Fibroblast of lung (primary cell): ENCODE measurements around the gene CENPX. TPM values are rescaled to one million over a fixed set of nuclear protein-coding genes. Genes with fewer than 3 reads are reported as not detected.

Experiments used
- DNase-seq, 2 donors: peaks; one replicate each; pipeline versions ENCODE4 v3.0.0 to v3.0.0-alpha.2; 2010; ENCODE audit warnings: low read depth in 2 of 2
- H2AFZ ChIP-seq: 2 replicates; pipeline ENCODE4 v1.5.1; 2012; ENCODE audit warnings: low read length, control low read depth, inconsistent platforms
- H3K27ac ChIP-seq: 2 replicates; pipeline ENCODE4 v1.5.1; 2011; ENCODE audit warnings: low read length, control low read depth; ENCODE audit not compliant: insufficient read depth
- H3K27me3 ChIP-seq: 2 replicates; pipeline ENCODE4 v1.5.1; 2011; ENCODE audit warnings: mild to moderate bottlenecking, low read length; ENCODE audit not compliant: control insufficient read depth, insufficient read depth
- H3K36me3 ChIP-seq: 2 replicates; pipeline ENCODE4 v1.5.1; 2011; ENCODE audit warnings: low read length; ENCODE audit not compliant: control insufficient read depth, insufficient read depth
- H3K4me1 ChIP-seq: 2 replicates; pipeline ENCODE4 v1.5.1; 2011; ENCODE audit warnings: low read length; ENCODE audit not compliant: control insufficient read depth, insufficient read depth; ENCODE audit errors: extremely low read depth
- H3K4me2 ChIP-seq: 2 replicates; pipeline ENCODE4 v1.5.1; 2011; ENCODE audit warnings: low read length, control low read depth; ENCODE audit not compliant: insufficient read depth; ENCODE audit errors: extremely low read depth
- H3K4me3 ChIP-seq, 4 experiments: fragments of 200-600 bp in 1 of 4; sonication (generic) in 1 of 4; replicated peaks in 1 of 4; 2 replicates each; pipeline ENCODE4 v1.5.1; 2011 to 2016; ENCODE audit warnings: low read length in 4 of 4, low read depth in 3 of 4, mild to moderate bottlenecking in 3 of 4, control low read depth in 2 of 4, inconsistent platforms in 1 of 4, mixed read lengths in 1 of 4; ENCODE audit not compliant: insufficient read depth in 1 of 4; ENCODE audit errors: control extremely low read depth in 1 of 4
- H3K79me2 ChIP-seq: 2 replicates; pipeline ENCODE4 v1.5.1; 2012; ENCODE audit warnings: mild to moderate bottlenecking, low read length, inconsistent platforms; ENCODE audit not compliant: control insufficient read depth, insufficient read depth
- H3K9ac ChIP-seq: 2 replicates; pipeline ENCODE4 v1.5.1; 2011; ENCODE audit warnings: mild to moderate bottlenecking, low read length, control low read depth; ENCODE audit not compliant: insufficient read depth
- H3K9me3 ChIP-seq: 2 replicates; pipeline ENCODE4 v1.5.1; 2012; ENCODE audit warnings: low read depth, low read length; ENCODE audit not compliant: control insufficient read depth, insufficient read depth
- H4K20me1 ChIP-seq: 2 replicates; pipeline ENCODE4 v1.5.1; 2011; ENCODE audit warnings: low read length; ENCODE audit not compliant: control insufficient read depth, insufficient read depth; ENCODE audit errors: extremely low read depth
- EZH2 ChIP-seq: IDR thresholded peaks from 2 replicates; pipeline ENCODE4 v1.5.1; 2012; ENCODE audit warnings: low read length, control low read depth, mild to moderate bottlenecking; ENCODE audit errors: missing control alignments
- polyA plus RNA-seq, 2 donors: library from polyadenylated mRNA; depleted of rRNA in 1 of 2; stranded (reverse) in 1 of 2; unstranded in 1 of 2; fragments of >200 nt; gene quantifications; 2 replicates each; pipeline ENCODE4 v1.2.1, GENCODE V29; 2011 to 2012; ENCODE audit warnings: missing spikeins in 1 of 2
- total RNA-seq: library from RNA; depleted of rRNA; stranded (reverse); fragments of >200 nt; gene quantifications from 2 replicates; pipeline ENCODE4 v1.2.1, GENCODE V29; 2014
- TF ChIP-seq, protein P1 (sequence below), 2 donors: IDR thresholded peaks in 1 of 2; conservative IDR thresholded peaks in 1 of 2; 1 replicate in 1 of 2; 2 replicates in 1 of 2; pipeline ENCODE4 v1.5.1; 2011 to 2012; ENCODE audit warnings: low read length in 2 of 2, control low read depth in 1 of 2, inconsistent platforms in 1 of 2, low read depth in 1 of 2, mild to moderate bottlenecking in 1 of 2

CENPX gene
- total and polyA plus RNA-seq, 2 donors (not counting 1 experiment from before 2014, with no cell fraction given), result 29.2 to 30.4 TPM

DNA sequence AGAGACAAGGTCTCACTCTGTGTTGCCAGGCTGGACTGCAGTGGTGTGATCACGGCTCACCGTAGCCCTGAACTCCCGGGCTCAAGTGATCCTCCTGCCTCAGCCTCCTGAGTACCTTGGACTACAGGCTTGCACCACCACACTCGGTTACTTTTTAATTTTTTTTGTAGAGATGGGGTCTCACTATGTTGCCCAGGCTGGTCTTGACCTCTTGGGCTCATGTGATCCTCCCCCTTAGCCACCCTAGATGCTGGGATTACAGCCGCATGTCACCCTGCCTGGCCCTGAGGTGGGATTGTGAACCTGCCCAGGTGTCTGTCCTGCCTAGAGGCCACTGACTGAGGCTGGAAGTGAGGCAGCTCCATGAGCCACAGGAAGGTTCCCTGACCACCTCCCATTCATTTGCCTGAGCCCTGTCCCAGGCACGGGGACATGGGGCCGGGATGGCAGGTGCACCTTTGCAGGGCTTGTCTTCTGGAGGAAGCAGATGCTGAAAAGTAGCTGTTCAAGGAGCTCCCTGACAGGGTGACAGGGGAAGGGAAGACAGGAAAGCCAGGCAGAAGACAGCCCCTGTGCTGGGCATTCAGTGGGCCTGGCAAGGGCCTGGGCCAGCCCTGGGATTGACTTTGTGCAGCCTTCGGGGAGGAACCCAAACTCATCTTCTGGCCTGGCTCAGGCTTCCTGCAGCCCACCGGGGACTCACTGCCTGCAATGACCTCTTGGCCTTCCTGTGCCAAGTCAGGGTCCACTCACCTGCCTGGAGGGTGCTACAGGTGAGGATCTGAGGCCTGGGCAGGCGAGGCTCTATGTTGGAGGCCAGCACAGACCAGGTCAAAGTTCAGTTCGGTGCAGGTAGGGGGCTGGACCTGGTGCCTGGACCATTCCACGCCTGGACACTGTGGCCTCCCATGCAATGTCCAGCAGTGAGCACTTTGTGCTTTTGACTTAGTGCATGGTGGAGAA, 53.5 kb downstream of the CENPX start:
- H3K9me3 ChIP-seq, result no peaks in the 10 kb centered on the region
- H2AFZ ChIP-seq, result no peak overlapping the region
- no peak overlapping the region for H3K27ac ChIP-seq
- no peak overlapping the region for H3K4me3 ChIP-seq
- H3K4me1 ChIP-seq, result peaks cover 8% of the 10 kb centered on the region
- no peak overlapping the region for H3K4me2 ChIP-seq
- no peaks in the 10 kb centered on the region for H3K36me3 ChIP-seq
- no peak for DNase-seq
- H3K9ac ChIP-seq, result no peak overlapping the region
- TF ChIP-seq EZH2, result no peak
- TF ChIP-seq, protein P1, sequence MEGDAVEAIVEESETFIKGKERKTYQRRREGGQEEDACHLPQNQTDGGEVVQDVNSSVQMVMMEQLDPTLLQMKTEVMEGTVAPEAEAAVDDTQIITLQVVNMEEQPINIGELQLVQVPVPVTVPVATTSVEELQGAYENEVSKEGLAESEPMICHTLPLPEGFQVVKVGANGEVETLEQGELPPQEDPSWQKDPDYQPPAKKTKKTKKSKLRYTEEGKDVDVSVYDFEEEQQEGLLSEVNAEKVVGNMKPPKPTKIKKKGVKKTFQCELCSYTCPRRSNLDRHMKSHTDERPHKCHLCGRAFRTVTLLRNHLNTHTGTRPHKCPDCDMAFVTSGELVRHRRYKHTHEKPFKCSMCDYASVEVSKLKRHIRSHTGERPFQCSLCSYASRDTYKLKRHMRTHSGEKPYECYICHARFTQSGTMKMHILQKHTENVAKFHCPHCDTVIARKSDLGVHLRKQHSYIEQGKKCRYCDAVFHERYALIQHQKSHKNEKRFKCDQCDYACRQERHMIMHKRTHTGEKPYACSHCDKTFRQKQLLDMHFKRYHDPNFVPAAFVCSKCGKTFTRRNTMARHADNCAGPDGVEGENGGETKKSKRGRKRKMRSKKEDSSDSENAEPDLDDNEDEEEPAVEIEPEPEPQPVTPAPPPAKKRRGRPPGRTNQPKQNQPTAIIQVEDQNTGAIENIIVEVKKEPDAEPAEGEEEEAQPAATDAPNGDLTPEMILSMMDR (conservative IDR thresholded peaks at IDR 0.05 in 1 of 2, IDR thresholded peaks at IDR 0.05 in 1 of 2; ENCODE audit: low read depth in 1 of 2, low read length in 2 of 2), result no peak
- H3K27me3 ChIP-seq, result peaks cover under 1% of the 10 kb centered on the region
- no peaks in the 10 kb centered on the region for H4K20me1 ChIP-seq
- H3K79me2 ChIP-seq, result no peaks in the 10 kb centered on the region

Other genes starting within 250 kb of the CENPX start
- not detected in 2 replicates for gene GCGR, start 218.7 kb downstream of the CENPX start, total RNA-seq
- not detected in 2 replicates for gene GCGR, start 218.7 kb downstream of the CENPX start, polyA plus RNA-seq
- 108 and 118 TPM in 2 replicates for gene MCRIP1, start 189.6 kb downstream of the CENPX start, total RNA-seq
- gene MCRIP1, start 189.6 kb downstream of the CENPX start, polyA plus RNA-seq, result 37.5 and 37.6 TPM in 2 replicates
- under 0.01 TPM in 1 of 2 replicates, not detected in the other for gene PPP1R27, start 187.8 kb downstream of the CENPX start, total RNA-seq
- not detected in 2 replicates for gene PPP1R27, start 187.8 kb downstream of the CENPX start, polyA plus RNA-seq
- gene P4HB, start 162.3 kb downstream of the CENPX start, total RNA-seq, result 633 and 1,034 TPM in 2 replicates
- gene P4HB, start 162.3 kb downstream of the CENPX start, polyA plus RNA-seq, result 106 and 109 TPM in 2 replicates
- 61.6 and 95.0 TPM in 2 replicates for gene ARHGDIA, start 151.5 kb downstream of the CENPX start, total RNA-seq
- gene ARHGDIA, start 151.5 kb downstream of the CENPX start, polyA plus RNA-seq, result 164 and 254 TPM in 2 replicates
- 77.3 and 82.2 TPM in 2 replicates for gene ALYREF, start 131.3 kb downstream of the CENPX start, total RNA-seq
- 41.6 and 81.5 TPM in 2 replicates for gene ALYREF, start 131.3 kb downstream of the CENPX start, polyA plus RNA-seq
- gene ANAPC11, start 131.2 kb downstream of the CENPX start, total RNA-seq, result 144 and 175 TPM in 2 replicates
- gene ANAPC11, start 131.2 kb downstream of the CENPX start, polyA plus RNA-seq, result 223 and 269 TPM in 2 replicates
- 0.51 and 0.83 TPM in 2 replicates for gene NPB, start 120.6 kb downstream of the CENPX start, total RNA-seq
- gene NPB, start 120.6 kb downstream of the CENPX start, polyA plus RNA-seq, result 0.19 and 0.31 TPM in 2 replicates
- gene PCYT2, start 111.5 kb downstream of the CENPX start, total RNA-seq, result 31.6 and 65.6 TPM in 2 replicates
- gene PCYT2, start 111.5 kb downstream of the CENPX start, polyA plus RNA-seq, result 46.0 and 61.1 TPM in 2 replicates
- gene SIRT7, start 104.7 kb downstream of the CENPX start, total RNA-seq, result 14.9 and 18.7 TPM in 2 replicates
- 3.3 and 4.4 TPM in 2 replicates for gene SIRT7, start 104.7 kb downstream of the CENPX start, polyA plus RNA-seq
- gene MAFG, start 95.1 kb downstream of the CENPX start, total RNA-seq, result 18.0 and 20.6 TPM in 2 replicates
- 11.0 and 11.3 TPM in 2 replicates for gene MAFG, start 95.1 kb downstream of the CENPX start, polyA plus RNA-seq
- 73.7 and 102 TPM in 2 replicates for gene PYCR1, start 85.6 kb downstream of the CENPX start, total RNA-seq
- 34.2 and 56.8 TPM in 2 replicates for gene PYCR1, start 85.6 kb downstream of the CENPX start, polyA plus RNA-seq
- gene MYADML2, start 75.6 kb downstream of the CENPX start, total RNA-seq, result not detected in 2 replicates
- gene MYADML2, start 75.6 kb downstream of the CENPX start, polyA plus RNA-seq, result not detected in 2 replicates
- 0.50 and 0.51 TPM in 2 replicates for gene NOTUM, start 61.7 kb downstream of the CENPX start, total RNA-seq
- gene NOTUM, start 61.7 kb downstream of the CENPX start, polyA plus RNA-seq, result 0.02 TPM in 2 replicates
- 22.3 and 35.7 TPM in 2 replicates for gene ASPSCR1, start 45.2 kb downstream of the CENPX start, total RNA-seq
- 6.3 and 8.3 TPM in 2 replicates for gene ASPSCR1, start 45.2 kb downstream of the CENPX start, polyA plus RNA-seq
- 9.9 and 10.0 TPM in 2 replicates for gene LRRC45, start 427 bp upstream of the CENPX start, total RNA-seq
- 2.3 and 3.8 TPM in 2 replicates for gene LRRC45, start 427 bp upstream of the CENPX start, polyA plus RNA-seq
- gene RAC3, start 8.8 kb upstream of the CENPX start, total RNA-seq, result 5.6 and 6.6 TPM in 2 replicates
- 4.3 and 4.7 TPM in 2 replicates for gene RAC3, start 8.8 kb upstream of the CENPX start, polyA plus RNA-seq
- gene DCXR, start 14.8 kb upstream of the CENPX start, total RNA-seq, result 38.3 and 43.6 TPM in 2 replicates
- 34.8 and 75.3 TPM in 2 replicates for gene DCXR, start 14.8 kb upstream of the CENPX start, polyA plus RNA-seq
- 38.5 and 48.9 TPM in 2 replicates for gene RFNG, start 28.9 kb upstream of the CENPX start, total RNA-seq
- 14.1 and 14.5 TPM in 2 replicates for gene RFNG, start 28.9 kb upstream of the CENPX start, polyA plus RNA-seq
- gene GPS1, start 29.0 kb upstream of the CENPX start, total RNA-seq, result 67.0 and 76.6 TPM in 2 replicates
- gene GPS1, start 29.0 kb upstream of the CENPX start, polyA plus RNA-seq, result 53.3 and 86.1 TPM in 2 replicates
- gene DUS1L, start 42.9 kb upstream of the CENPX start, total RNA-seq, result 41.0 and 46.2 TPM in 2 replicates
- 24.6 and 40.9 TPM in 2 replicates for gene DUS1L, start 42.9 kb upstream of the CENPX start, polyA plus RNA-seq
- 85.0 and 242 TPM in 2 replicates for gene FASN, start 75.4 kb upstream of the CENPX start, total RNA-seq
- 36.8 and 84.2 TPM in 2 replicates for gene FASN, start 75.4 kb upstream of the CENPX start, polyA plus RNA-seq
- gene CCDC57, start 190.0 kb upstream of the CENPX start, total RNA-seq, result 8.2 and 10.1 TPM in 2 replicates
- 4.3 and 7.1 TPM in 2 replicates for gene CCDC57, start 190.0 kb upstream of the CENPX start, polyA plus RNA-seq
- 99.4 and 107 TPM in 2 replicates for gene SLC16A3, start 206.2 kb upstream of the CENPX start, total RNA-seq
- gene SLC16A3, start 206.2 kb upstream of the CENPX start, polyA plus RNA-seq, result 36.0 and 71.0 TPM in 2 replicates